ENCODE data around the gene ATG16L2. TPM values are rescaled to one million over a fixed set of nuclear protein-coding genes. Genes with fewer than 3 reads are reported as not detected.

The ATG16L2 gene
- total RNA-seq (2013; cell fraction: nucleolus; rRNA removed) = 378 and 421 TPM in 2 replicates
- total RNA-seq (2014; rRNA removed) = 28.2 and 34.1 TPM in 2 replicates
- 21.5 and 24.5 TPM in 2 replicates for total RNA-seq (2014; rRNA removed; fragmentation: Illumina TruSeq; extraction: Trizol)
- 39.8 and 46.4 TPM in 2 replicates for total RNA-seq (2021)
- polyA plus RNA-seq (2011; ENCODE audit: low read depth) = 25.1 TPM
- 49.5 and 67.7 TPM in 2 replicates for polyA plus RNA-seq (2011; rRNA removed)
- polyA plus RNA-seq (2011; cell fraction: cytosol; rRNA removed) = 48.3 and 70.9 TPM in 2 replicates
- 785 and 840 TPM in 2 replicates for polyA plus RNA-seq (2011; cell fraction: nucleus; rRNA removed)
- polyA plus RNA-seq (2012) = 49.9 and 64.4 TPM in 2 replicates
- 35.6 and 39.8 TPM in 2 replicates for polyA plus RNA-seq (2014; fragmentation: Illumina TruSeq; extraction: Trizol)
- polyA plus RNA-seq (2014; fragmentation: Nextera tagmentation; extraction: Ambion mirVana) = 1 to 10 TPM; 1.9 to 5.3 TPM
- polyA plus RNA-seq (2014; rRNA removed) = 65.4 and 67.6 TPM in 2 replicates
- polyA plus RNA-seq (2016; fragmentation: Nextera tagmentation; extraction: Ambion mirVana) = 10 to 100 TPM; 25.9 to 32.6 TPM
- 43.8 and 50.3 TPM in 2 replicates for polyA minus RNA-seq (2011; rRNA and poly(A)+ RNA removed)
- 14.1 and 20.2 TPM in 2 replicates for polyA minus RNA-seq (2011; cell fraction: cytosol; rRNA and poly(A)+ RNA removed)
- polyA minus RNA-seq (2011; cell fraction: nucleus; rRNA and poly(A)+ RNA removed) = 92.6 and 143 TPM in 2 replicates
- percentile 81 among the genes with signal in this experiment for Bru-seq, nascent RNA
- percentile 78 among the genes with signal in this experiment for BruChase-seq, experiment 1, labeled RNA remaining after a 6-hour chase
- BruChase-seq, experiment 2, labeled RNA remaining after a 2-hour chase = percentile 75 among the genes with signal in this experiment
- long read RNA-seq, experiment 1, partial matches to known transcripts = 1 of 7 reads
- long read RNA-seq, experiment 1, other reads (novel, unspliced or antisense) = 4 of 7 reads
- long read RNA-seq, experiment 2, partial matches to known transcripts = 0 of 29 reads
- long read RNA-seq, experiment 2, other reads (novel, unspliced or antisense) = 27 of 29 reads

- H3K9ac ChIP-seq (ENCODE audit: control insufficient read depth, insufficient read depth, low read length) = peak within 1 kb of the TSS; percentile 88
- peak within 1 kb of the TSS; percentile 99 for H3K4me2 ChIP-seq (ENCODE audit: control insufficient read depth, insufficient read depth)
- ChIA-PET POLR2A (interaction anchor here (1.1 to 5.4 kb wide), 8 partner anchors 13 to 146 kb away, joined by 3 to 46 read pairs (median 6); partner anchors contain the start of gene STARD10), RAD21 (ENCODE audit: unreplicated experiment) (interaction anchor here (1.1 to 2.1 kb wide), 5 partner anchors 21 to 362 kb away, joined by 3 to 32 read pairs (median 6); partner anchors contain the start of gene STARD10), CTCF (interaction anchor here (1.4 to 8.3 kb wide), 6 partner anchors 16 to 362 kb away, joined by 3 to 154 read pairs (median 7); partner anchors contain the start of genes FCHSD2 and STARD10), SMC1A (ENCODE audit: uncharacterized antibody, unreplicated experiment) (interaction anchor here (0.9 to 3.2 kb wide), 8 partner anchors 20 to 371 kb away, joined by 3 to 9 read pairs (median 4); partner anchors contain the start of gene STARD10)
- in situ Hi-C loops (cut with MboI) = no loop called here
- no TSS peak for BruUV-seq (replicated peaks)
- H3K4me3 ChIP-seq = peak within 1 kb of the TSS; percentile 89
- no peaks in the 10 kb centered on the region for H3K27me3 ChIP-seq (replicated peaks in 1 of 2; ENCODE audit: control insufficient read depth in 2 of 2, insufficient read depth in 2 of 2, low read length in 1 of 2)
- no peak for DNase-seq (ENCODE audit: low read depth, low spot score)
- peak within 1 kb of the TSS; percentile 98 for H3K27ac ChIP-seq (ENCODE audit: control insufficient read depth, insufficient read depth)
- intact Hi-C loops (cut with micrococcal nuclease; ENCODE audit: unreplicated experiment) = loop anchor here (5.0 to 10.0 kb wide), 2 partner anchors 72 to 230 kb away; no protein-coding TSS in a partner anchor
- H2AFZ ChIP-seq (ENCODE audit: control insufficient read depth, low read depth, low read length) = peak within 1 kb of the TSS; percentile 98
- FAIRE-seq = no peak
- H3K4me1 ChIP-seq (ENCODE audit: control insufficient read depth, insufficient read depth, low read length) = peaks cover 7% of the 10 kb centered on the region; the same call in 1 of the 2 replicates
- ATAC-seq = peak; percentile 74
- peaks cover 55% of the 10 kb centered on the region for H3K79me2 ChIP-seq (ENCODE audit: control insufficient read depth, insufficient read depth, low read length)
- H3K36me3 ChIP-seq (ENCODE audit: control insufficient read depth in 2 of 2, insufficient read depth in 2 of 2, low read length in 1 of 2) = peaks cover 7 to 12% of the 10 kb centered on the region in 2 experiments; a peak in 3 of 4 replicates
- no peaks in the 10 kb centered on the region for H4K20me1 ChIP-seq (ENCODE audit: control insufficient read depth, insufficient read depth)
- WGBS (ENCODE audit: insufficient coverage, insufficient replicate concordance, low lambda C conversion rate, missing lambda C conversion rate) = under 1% methylated on average over 69 of the region's 75 CpGs
- H3K9me3 ChIP-seq (replicated peaks; ENCODE audit: control insufficient read depth, insufficient read depth, low read length) = no peaks in the 10 kb centered on the region
- TF ChIP-seq MLLT1 (IDR thresholded peaks at IDR 0.05) (peak; percentile 65; the same call in 1 of the 2 replicates), HDGF (IDR thresholded peaks at IDR 0.05) (0 out of 2 replicates have a peak, but pooled peaks have one; percentile 63), STAT1 (conservative IDR thresholded peaks at IDR 0.05) (no peak), MTA2 (IDR thresholded peaks at IDR 0.05; ENCODE audit: low read depth) (peak; percentile 22; the same call in 1 of the 2 replicates), MEF2B (IDR thresholded peaks at IDR 0.05; ENCODE audit: partially characterized antibody, poor library complexity, severe bottlenecking) (peak; percentile 3), CTCF (IDR thresholded peaks at IDR 0.05 in 2 of 3, conservative IDR thresholded peaks at IDR 0.05 in 1 of 3; ENCODE audit: control insufficient read depth in 2 of 3, extremely low read depth in 1 of 3, insufficient read depth in 1 of 3, low read depth in 3 of 3, low read length in 3 of 3) (peak in 2 of 3 experiments; percentile 15 to 19; a peak in 1 of 6 replicates), ZNF622 (IDR thresholded peaks at IDR 0.05) (no peak), NKRF (conservative IDR thresholded peaks at IDR 0.05) (peak; percentile 91), POLR2A (IDR thresholded peaks at IDR 0.05; ENCODE audit: low read depth, low read length) (peak; percentile 81), CHD2 (IDR thresholded peaks at IDR 0.05; ENCODE audit: borderline replicate concordance, low read depth, low read length) (peak; percentile 65), MXI1 (IDR thresholded peaks at IDR 0.05; ENCODE audit: low read depth, low read length) (peak; percentile 38), EGR1 (IDR thresholded peaks at IDR 0.05; ENCODE audit: borderline replicate concordance in 1 of 2, low read depth in 2 of 2, low read length in 2 of 2) (peak in 1 of 2 experiments; percentile 71; a peak in 2 of 3 replicates)
Measured at GRCh38 chr11:72814286-72815109, at the start of gene ATG16L2. Gene ATG16L2, plus strand, starts transcription at chr11:72814411. Its CDS starts 35 bp downstream, at chr11:72814446.
